Nucleus accumbens (tissue), 56 donors: ENCODE results near the gene CDHR1.

ENCODE experiments used
- DNase-seq, 56 donors: peaks; one replicate each; lab custom pipeline; 2025; lab: John Stamatoyannopoulos, UW

CDHR1 gene

DNA sequence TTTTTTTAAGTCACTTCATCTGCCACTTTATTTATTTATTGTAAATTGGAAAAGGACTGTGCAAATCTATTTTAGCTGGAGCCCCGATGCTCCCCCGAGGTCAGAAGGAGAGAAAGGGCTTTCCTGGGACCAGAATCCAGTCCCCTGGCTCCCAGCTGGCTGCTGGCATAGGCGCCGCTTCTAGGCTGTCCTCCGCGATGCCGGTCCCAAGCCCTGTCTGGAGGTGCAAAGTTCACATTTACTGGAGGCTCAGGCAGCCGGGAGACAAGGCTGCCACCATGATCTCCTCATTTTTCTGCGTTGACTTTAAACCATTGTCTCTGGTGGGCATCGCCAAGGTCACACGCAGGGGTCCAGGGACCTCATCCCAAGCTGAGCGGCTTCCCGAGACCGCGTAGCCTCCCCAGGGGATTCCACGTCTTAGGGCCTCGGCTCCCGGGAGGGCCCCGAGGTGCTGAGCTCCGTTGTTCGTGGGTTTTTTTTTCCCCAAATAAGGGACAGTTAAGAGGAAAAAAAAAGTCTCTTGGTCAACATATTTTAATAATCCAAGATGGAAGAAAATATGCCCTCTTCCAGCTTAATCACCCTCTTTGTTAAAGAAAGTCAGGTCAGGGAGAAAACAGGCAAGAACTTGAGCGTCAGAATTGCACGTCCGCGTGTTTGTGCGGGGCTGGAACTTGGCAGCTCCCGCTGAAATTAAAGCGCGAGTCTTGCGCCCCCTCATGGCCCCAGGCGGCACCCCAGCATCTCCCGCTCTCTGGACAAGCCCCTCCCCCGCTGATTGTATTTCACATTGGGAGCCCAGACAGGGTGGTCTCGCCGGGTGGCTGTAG, 62.4 kb downstream of the CDHR1 start:
- peak in 39 of 56 donors; percentile 7 to 75 (median 36) for DNase-seq

GRCh38 chr10:84257343-84258020, 63.1 kb downstream of the CDHR1 start:
- DNase-seq: no peak

- DNase-seq: no peak
Observed at GRCh38 chr10:84258034-84258695, 63.8 kb downstream of the CDHR1 start.

GRCh38 chr10:84261236-84261915, 67.0 kb downstream of the CDHR1 start:
- DNase-seq: no peak

DNA sequence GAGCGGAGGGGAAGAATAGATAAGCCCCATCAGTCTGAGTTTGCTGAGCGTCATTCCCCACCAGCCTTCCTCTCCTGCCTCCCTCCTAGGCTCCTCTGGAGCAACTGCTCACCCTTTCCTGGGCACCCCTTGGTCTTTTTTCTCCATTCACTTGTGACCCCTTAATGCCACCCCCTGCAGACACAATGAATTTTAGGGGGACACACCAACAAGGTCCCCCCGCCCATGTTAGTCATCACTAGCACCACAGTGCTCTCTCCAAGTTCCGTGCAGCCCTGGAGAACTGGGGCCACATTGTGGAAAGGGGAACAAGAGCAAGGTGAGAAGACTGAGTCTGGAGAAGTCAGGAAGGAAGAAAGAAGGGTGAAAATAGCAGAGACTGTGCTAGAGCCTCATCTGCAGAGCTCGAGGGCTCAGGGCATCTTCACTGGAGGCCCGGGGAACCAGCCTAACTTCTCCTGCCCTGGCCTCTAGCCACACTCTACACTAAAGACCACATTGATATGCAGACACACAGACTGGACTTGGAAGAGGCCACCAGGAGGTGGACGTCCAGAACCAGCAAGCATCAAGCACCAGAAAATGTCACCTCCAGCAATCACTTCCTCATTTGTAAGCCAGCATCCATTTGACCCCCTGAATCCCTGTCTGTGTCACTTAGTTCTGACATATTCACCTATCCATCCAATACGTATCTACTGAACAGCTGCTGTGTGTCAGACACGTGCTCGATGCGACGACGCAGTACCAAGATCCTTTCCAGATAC, 68.0 kb downstream of the CDHR1 start:
- no peak for DNase-seq

DNA sequence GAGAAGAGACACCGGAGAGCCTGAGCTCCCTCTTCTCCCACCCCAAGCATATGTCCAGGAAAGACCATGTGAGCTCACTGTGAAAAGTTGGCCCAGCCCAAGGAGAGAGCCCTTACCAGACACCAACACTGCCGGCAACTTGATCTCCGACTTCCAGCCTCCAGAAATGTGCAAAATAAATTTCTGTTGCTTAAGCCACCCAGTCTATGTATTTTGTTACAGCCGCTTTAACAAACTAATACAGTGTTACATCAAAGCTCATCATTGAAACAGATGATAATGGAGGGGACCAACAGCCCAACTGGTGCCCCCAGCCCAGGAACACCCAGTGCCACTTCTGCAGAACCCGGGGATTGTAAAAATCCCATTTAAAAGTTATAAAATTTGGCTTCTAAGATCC, 69.4 kb downstream of the CDHR1 start:
- no peak for DNase-seq

DNA sequence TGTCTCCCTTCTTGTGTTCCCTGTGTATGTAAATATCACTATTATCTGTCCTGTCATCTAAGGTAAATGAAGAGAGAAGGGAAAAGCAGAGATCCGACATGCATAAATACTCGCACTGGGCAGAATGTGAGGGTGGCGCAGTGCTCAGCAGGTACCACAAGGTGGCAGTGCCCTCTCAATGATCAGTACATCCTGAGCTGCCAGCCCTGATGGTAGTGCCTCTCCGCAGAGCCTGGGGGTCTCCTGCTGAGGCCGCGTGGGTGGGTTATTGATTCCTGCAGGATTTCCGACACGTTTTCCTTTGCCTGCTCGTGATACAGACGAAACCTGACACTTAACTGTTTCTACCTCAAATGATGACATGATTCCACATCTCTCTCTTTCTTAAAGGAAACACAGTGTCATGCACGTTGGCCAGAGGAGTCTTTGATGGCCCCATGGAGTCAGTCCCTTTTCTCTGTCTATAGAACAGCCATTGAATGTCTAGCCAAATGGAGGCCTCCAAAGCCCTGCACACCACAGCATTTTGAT, 70.3 kb downstream of the CDHR1 start:
- peak in 49 of 56 donors; percentile 20 to 88 (median 61) for DNase-seq

GRCh38 chr10:84265418-84265817, 71.1 kb downstream of the CDHR1 start:
- peak in 14 of 56 donors; percentile 4 to 39 (median 17) for DNase-seq

DNA sequence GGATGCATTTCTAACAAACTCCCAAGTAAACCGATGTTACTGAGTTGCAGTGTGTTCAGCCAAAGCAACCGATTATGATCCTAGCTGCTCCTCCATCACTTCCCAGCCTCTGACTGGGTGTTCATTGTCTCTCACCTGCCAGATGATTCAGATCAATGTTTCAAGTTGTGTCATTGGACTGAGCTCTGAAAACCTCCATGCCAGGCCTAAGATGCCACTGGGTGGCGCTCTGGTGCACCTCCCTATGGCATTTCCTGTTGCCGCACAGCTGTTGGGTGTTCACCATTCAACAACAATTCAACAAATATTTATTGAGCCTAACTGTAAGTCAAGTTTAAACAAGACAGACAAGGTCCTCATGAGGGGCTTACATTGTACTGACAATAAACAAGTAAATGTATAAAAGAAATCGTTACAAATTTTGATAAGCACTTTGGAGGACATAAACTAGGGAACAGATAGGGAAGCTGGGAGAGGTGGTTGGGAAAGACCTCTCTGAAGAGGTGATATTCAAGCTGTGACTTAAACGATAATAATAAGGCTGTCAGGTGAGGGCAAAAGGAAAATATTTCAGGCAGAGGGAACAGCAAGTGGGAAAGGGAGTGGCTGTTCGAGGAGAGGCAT, 73.3 kb downstream of the CDHR1 start:
- DNase-seq: peak in 16 of 56 donors; percentile 2 to 61 (median 22)

- no peak for DNase-seq
Observed at GRCh38 chr10:84269162-84269561, 74.8 kb downstream of the CDHR1 start.
